Activated CD4-positive, alpha-beta T cell treated with anti-CD3 and anti-CD28 coated beads, Interleukin-2, amount 10 ng/mL, durations not matched to agents 24 days and 14 days (primary cell): ENCODE measurements around the gene EBF3. TPM values are rescaled to one million over a fixed set of nuclear protein-coding genes. Genes with fewer than 3 reads are reported as not detected.

Source experiments
- DNase-seq: peaks from one replicate; pipeline ENCODE4 v3.0.0; 2022
- H3K27ac Mint-ChIP-seq: one replicate; pipeline ENCODE4 v1.8.0; 2022; ENCODE audit warnings: mild to moderate bottlenecking, mixed read lengths
- H3K27me3 Mint-ChIP-seq: one replicate; pipeline ENCODE4 v1.8.0; 2022; ENCODE audit warnings: mixed read lengths
- H3K36me3 Mint-ChIP-seq: one replicate; pipeline ENCODE4 v1.8.0; 2022; ENCODE audit warnings: low read depth, mild to moderate bottlenecking, mixed read lengths
- H3K4me1 Mint-ChIP-seq: one replicate; pipeline ENCODE4 v1.8.0; 2021; ENCODE audit warnings: mixed read lengths
- H3K4me3 Mint-ChIP-seq: one replicate; pipeline ENCODE4 v1.8.0; 2022; ENCODE audit warnings: mild to moderate bottlenecking, moderate library complexity, mixed read lengths
- H3K9me3 Mint-ChIP-seq: one replicate; pipeline ENCODE4 v1.8.0; 2021; ENCODE audit warnings: mixed read lengths
- intact Hi-C: fragments of 100-400 bp; cut with micrococcal nuclease; formaldehyde crosslinking; loops from one replicate; pipeline ENCODE4 v1.15.1; 2023
- total RNA-seq: library from RNA; stranded (reverse); gene quantifications from 2 replicates; pipeline ENCODE4 v1.2.3, GENCODE V29; 2022

EBF3 gene
- total RNA-seq, 1 donor from 2014 or later: not detected

GRCh38 chr10:129891806-129892205, 72.3 kb downstream of the EBF3 start:
- Mint-ChIP-seq H3K9me3 (no peaks in the 10 kb centered on the region), H3K4me3 (no peak overlapping the region), H3K36me3 (no peaks in the 10 kb centered on the region), H3K4me1 (no peaks in the 10 kb centered on the region), H3K27me3 (no peaks in the 10 kb centered on the region), H3K27ac (no peak overlapping the region)
- intact Hi-C loops: no loop called here
- no peak for DNase-seq

DNA sequence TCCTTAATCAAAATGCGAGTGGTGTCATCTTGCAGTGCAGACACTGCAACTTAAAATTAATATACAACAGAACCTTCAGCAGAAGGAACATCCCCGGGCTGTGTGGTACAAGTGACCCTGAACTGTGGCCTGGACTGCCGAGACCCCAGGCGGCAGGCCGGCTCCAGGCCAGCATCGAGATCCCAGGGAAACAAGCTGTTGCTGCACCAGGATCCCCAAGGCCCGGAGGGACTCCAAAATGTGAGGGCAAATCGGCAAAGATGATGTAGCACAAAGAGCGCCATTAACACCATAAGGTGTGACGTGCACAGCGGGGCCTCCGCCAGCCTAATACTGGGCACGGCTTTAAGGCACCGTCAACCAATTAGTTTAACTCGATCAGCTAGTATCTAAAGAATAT, 73.9 kb downstream of the EBF3 start:
- Mint-ChIP-seq H3K36me3 (no peaks in the 10 kb centered on the region), H3K27me3 (no peaks in the 10 kb centered on the region), H3K9me3 (no peaks in the 10 kb centered on the region), H3K4me1 (no peaks in the 10 kb centered on the region), H3K4me3 (no peak overlapping the region), H3K27ac (no peak overlapping the region)
- no peak for DNase-seq
- intact Hi-C loops: no loop called here

DNA sequence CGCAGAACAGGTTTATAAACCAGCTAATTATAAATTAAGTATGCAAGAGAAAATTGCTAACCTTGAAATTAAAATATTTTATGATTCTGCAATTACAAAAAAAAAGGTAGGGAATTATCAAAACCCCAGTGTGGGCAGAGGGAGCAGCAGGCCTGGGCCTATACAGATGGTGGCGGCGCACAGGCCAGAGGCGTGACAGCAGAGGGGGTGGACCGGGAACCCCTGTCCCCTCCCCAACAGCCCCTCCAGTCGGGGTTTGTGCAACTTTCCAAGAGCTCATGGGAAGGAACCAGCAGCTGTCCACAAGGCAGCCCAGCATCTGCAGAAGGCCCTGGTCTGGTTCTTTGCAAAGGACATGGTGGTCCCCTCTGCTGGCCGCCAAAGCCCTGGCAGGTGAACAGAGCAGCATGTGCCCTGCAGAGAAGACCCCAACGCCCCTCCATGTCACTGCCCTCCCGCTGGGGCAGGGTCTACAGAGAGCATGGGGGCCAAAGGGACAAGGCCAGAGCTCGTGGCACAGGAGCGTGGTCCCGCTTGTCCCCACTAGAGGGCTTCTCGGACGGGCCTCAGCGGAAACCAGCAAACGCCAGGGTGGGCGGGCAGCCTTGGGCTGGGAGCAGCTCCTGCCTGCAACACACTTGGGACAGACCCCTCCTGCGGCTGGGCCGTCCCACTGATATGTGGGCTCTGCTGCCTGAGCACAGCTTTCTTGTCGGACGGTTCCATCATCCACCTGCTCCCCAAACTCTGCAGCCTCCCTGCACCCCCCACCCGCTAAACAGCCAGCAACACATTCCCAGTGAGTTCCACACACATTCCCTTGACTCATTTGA, 75.1 kb downstream of the EBF3 start:
- H3K9me3 Mint-ChIP-seq: no peaks in the 10 kb centered on the region
- no peaks in the 10 kb centered on the region for H3K36me3 Mint-ChIP-seq
- H3K27me3 Mint-ChIP-seq: no peaks in the 10 kb centered on the region
- no peak overlapping the region for H3K27ac Mint-ChIP-seq
- H3K4me3 Mint-ChIP-seq: no peak overlapping the region
- intact Hi-C loops: no loop called here
- no peaks in the 10 kb centered on the region for H3K4me1 Mint-ChIP-seq
- DNase-seq: peak; percentile 79

DNA sequence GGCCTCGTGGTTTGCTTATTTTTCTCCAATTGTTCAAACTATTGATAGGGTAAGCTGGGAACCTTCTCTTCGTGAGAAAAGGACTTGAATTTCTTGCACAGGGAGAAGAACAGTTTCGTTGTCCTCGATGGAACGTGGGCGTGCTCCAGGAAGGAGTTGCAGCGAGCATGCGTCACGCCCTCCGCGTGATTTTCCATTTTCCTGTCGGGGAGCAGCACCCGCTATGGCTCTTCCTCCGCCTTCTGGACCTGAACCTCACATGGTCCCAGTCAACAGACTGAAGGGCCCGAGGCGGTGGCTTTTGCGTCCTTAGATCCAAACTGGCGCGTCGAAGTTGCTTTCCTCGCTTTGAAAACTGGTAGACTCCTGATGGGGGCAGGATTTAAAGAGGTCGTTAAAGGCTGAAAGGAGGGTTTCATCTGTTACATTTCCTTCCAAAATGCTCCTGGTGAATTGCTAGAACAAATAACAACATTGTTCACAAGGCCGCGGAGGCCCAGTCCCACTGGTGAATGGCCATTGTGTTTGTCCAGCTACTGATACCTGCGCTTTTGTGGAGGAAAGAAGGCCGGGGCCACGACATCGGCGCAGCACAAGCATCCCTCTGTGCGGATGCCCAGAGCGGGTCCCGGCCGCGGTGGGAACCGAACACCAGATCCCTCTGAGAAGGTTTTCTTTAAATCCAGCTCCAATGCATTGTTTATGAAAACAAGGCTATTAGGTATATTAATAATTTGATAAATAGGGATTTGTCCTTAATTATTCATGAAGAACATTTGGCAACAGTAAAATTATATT, 75.9 kb downstream of the EBF3 start:
- Mint-ChIP-seq H3K4me3 (no peak overlapping the region), H3K27me3 (no peaks in the 10 kb centered on the region), H3K4me1 (no peaks in the 10 kb centered on the region), H3K27ac (no peak overlapping the region), H3K9me3 (no peaks in the 10 kb centered on the region), H3K36me3 (no peaks in the 10 kb centered on the region)
- intact Hi-C loops: no loop called here
- no peak for DNase-seq

- no peak for DNase-seq
- H3K4me3 Mint-ChIP-seq: no peak overlapping the region
- intact Hi-C loops: no loop called here
- no peaks in the 10 kb centered on the region for H3K4me1 Mint-ChIP-seq
- no peaks in the 10 kb centered on the region for H3K27me3 Mint-ChIP-seq
- H3K36me3 Mint-ChIP-seq: no peaks in the 10 kb centered on the region
- H3K9me3 Mint-ChIP-seq: no peaks in the 10 kb centered on the region
- no peak overlapping the region for H3K27ac Mint-ChIP-seq
Measured at GRCh38 chr10:129887381-129887905, 76.6 kb downstream of the EBF3 start.

DNA sequence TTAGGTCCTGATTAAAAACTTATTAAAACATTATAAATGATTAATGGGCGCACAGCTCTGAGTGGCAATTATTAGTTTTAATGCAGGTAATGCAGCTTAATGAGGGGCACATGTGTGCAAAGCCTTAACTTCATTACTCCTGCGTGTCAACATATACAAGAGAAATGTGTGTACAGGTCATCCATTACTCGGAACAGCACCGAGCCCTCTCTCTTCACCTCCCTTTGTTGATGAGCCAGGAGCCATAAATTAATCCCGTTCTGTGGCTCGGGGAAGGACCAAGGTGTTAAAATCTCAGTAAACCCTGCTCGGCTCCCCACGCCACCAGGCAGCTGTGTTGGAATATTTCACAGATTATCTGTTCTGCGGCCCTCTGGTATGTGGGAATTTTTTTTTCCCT, 77.8 kb downstream of the EBF3 start:
- H3K4me3 Mint-ChIP-seq: no peak overlapping the region
- no peak for DNase-seq
- H3K36me3 Mint-ChIP-seq: no peaks in the 10 kb centered on the region
- no peaks in the 10 kb centered on the region for H3K9me3 Mint-ChIP-seq
- no peak overlapping the region for H3K27ac Mint-ChIP-seq
- intact Hi-C loops: no loop called here
- no peaks in the 10 kb centered on the region for H3K4me1 Mint-ChIP-seq
- H3K27me3 Mint-ChIP-seq: no peaks in the 10 kb centered on the region

DNA sequence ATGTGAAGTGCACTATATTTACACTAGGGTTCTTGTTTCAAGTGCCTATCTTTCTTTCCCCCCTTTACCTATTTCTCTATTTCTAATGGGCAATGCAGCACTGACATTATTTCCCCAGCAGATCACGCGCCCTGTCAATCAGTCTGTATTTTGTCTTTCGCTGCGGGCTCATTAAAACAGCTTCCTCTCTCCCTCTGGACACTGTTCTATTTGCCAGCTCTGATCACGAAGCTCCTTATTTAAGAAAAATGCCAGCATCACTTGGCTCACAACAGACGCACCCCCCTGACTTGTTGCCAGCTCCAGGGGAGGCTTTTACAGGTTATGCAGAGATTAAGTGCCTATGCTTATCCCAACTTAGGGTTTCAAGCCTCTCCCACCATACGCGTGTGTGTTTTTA, 78.5 kb downstream of the EBF3 start:
- H3K4me3 Mint-ChIP-seq: no peak overlapping the region
- no peaks in the 10 kb centered on the region for H3K9me3 Mint-ChIP-seq
- H3K27ac Mint-ChIP-seq: no peak overlapping the region
- H3K27me3 Mint-ChIP-seq: no peaks in the 10 kb centered on the region
- intact Hi-C loops: no loop called here
- no peak for DNase-seq
- H3K4me1 Mint-ChIP-seq: no peaks in the 10 kb centered on the region
- no peaks in the 10 kb centered on the region for H3K36me3 Mint-ChIP-seq

- Mint-ChIP-seq H3K9me3 (no peaks in the 10 kb centered on the region), H3K27ac (no peak overlapping the region), H3K4me3 (no peak overlapping the region), H3K4me1 (no peaks in the 10 kb centered on the region), H3K27me3 (no peaks in the 10 kb centered on the region), H3K36me3 (no peaks in the 10 kb centered on the region)
- DNase-seq: no peak
- intact Hi-C loops: no loop called here
Measured at GRCh38 chr10:129884398-129885078, 79.5 kb downstream of the EBF3 start.

DNA sequence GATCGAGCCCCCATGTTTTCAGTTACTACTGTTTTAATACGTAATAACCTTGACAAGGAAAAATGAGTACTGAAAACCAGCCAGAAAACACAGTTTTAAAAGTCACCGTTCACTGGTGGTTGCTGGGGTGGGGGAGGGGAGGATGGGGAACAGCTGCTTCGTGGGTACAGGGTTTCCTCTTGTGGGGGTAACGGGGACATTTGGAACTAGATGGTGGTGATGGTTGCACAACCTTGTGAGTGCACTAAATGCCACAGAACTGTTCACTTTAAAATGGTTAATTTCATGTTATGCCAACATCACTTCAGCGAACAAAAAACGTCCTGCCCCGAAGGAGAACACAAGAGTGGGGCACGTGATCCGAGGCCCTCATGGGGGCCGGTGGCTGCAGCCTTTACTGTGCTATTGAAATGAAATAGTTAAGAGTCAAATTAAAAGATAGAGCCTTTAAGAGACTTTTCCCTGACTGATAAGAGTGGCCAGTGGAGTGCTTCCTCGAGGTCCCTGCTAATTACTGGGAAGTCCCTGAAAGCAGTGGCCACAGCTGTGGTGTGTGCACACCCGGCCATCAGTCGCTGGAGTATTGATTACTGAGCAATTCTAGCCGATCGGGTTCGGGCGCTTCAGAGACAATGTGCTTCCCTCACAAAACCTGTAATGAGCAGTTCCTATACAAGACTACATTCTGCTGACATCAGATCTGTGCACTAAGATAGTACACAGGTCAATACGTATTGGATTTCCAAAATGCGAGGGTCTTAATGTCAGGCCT, 80.3 kb downstream of the EBF3 start:
- H3K4me3 Mint-ChIP-seq: no peak overlapping the region
- intact Hi-C loops: no loop called here
- H3K36me3 Mint-ChIP-seq: no peaks in the 10 kb centered on the region
- no peak for DNase-seq
- H3K27ac Mint-ChIP-seq: no peak overlapping the region
- no peaks in the 10 kb centered on the region for H3K27me3 Mint-ChIP-seq
- H3K4me1 Mint-ChIP-seq: no peaks in the 10 kb centered on the region
- no peaks in the 10 kb centered on the region for H3K9me3 Mint-ChIP-seq

- Mint-ChIP-seq H3K27me3 (no peaks in the 10 kb centered on the region), H3K4me3 (no peak overlapping the region), H3K4me1 (no peaks in the 10 kb centered on the region), H3K9me3 (no peaks in the 10 kb centered on the region), H3K27ac (no peak overlapping the region), H3K36me3 (no peaks in the 10 kb centered on the region)
- DNase-seq: no peak
- intact Hi-C loops: no loop called here
Measured at GRCh38 chr10:129883029-129883428, 81.0 kb downstream of the EBF3 start.

DNA sequence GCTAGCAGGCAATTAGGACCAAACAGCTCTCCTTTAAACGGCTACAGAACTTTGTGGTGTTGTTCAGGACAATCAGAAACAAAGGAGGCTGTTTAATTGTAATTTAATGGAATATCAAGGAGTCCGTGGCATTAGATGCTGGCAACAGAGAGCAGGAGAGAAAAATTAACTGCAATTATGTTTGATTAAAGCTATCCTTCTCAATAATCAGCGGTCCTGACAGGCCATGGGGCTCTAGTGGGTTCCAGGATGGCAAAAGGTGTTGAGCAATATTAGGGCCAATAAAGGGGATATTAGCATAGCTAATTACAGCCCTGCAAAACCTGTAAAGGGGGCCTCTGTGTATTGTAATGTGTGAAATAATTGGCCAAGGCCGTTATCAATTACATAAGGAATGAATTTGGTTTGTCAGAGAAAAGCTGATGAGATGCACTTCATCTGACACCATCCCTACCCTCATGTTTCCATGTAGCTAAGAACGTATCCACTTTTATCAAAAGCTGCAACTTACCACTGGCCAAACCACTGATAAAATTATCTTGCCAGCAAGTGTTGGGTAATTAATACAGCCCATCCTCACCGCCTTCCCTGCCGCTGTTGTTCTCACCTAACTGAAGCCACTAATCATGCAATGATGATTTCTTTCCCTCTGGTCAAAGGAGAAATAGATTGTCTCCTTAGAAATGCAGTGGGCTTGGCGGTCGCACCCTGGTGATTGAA, 81.6 kb downstream of the EBF3 start:
- no peaks in the 10 kb centered on the region for H3K36me3 Mint-ChIP-seq
- no peak for DNase-seq
- H3K4me3 Mint-ChIP-seq: no peak overlapping the region
- H3K27ac Mint-ChIP-seq: no peak overlapping the region
- intact Hi-C loops: no loop called here
- H3K9me3 Mint-ChIP-seq: no peaks in the 10 kb centered on the region
- no peaks in the 10 kb centered on the region for H3K27me3 Mint-ChIP-seq
- H3K4me1 Mint-ChIP-seq: no peaks in the 10 kb centered on the region

DNA sequence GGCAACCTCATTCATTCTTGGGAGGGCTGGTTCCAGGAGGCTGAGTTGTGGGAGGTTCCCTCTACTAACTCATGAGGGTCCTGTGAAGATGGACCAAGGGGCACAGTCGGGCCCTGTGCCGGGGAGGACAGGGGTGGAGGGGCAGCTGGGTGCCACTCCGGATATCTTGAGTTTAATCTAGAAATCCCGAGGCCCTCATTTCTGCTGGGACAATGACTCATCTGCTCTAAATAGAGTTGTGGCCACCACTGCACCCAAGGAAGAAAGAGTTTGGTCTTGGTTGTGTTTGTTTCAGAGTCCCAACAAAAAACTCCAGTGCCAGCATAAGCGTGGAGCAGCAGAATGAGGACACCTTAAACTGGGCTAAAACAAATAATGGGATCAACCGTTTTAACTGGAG, 82.4 kb downstream of the EBF3 start:
- H3K36me3 Mint-ChIP-seq: no peaks in the 10 kb centered on the region

More for the DNA sequence above, 82.4 kb downstream of the EBF3 start:
- Mint-ChIP-seq H3K27ac (no peak overlapping the region), H3K9me3 (no peaks in the 10 kb centered on the region), H3K4me1 (no peaks in the 10 kb centered on the region), H3K27me3 (no peaks in the 10 kb centered on the region), H3K4me3 (no peak overlapping the region)
- no peak for DNase-seq
- intact Hi-C loops: no loop called here
